ENCODE measurements around the gene PDCD6IP. TPM values are rescaled to one million over a fixed set of nuclear protein-coding genes. Genes with fewer than 3 reads are reported as not detected.
A peak's percentile ranks its signal among the peaks of the same experiment; 100 is the strongest.
"Not testable (repeated sequence)": the region's sequence is repeated elsewhere in the genome, so short reads cannot be mapped to it uniquely, and the experiment has no call there.

PDCD6IP gene
- total and polyA plus RNA-seq, 2 experiments from 2014 or later, result 197 to 214 TPM

GRCh38 chr3:33751336-33751735, 47.1 kb upstream of the PDCD6IP start:
- no peaks in the 10 kb centered on the region for H3K27me3 ChIP-seq (replicated peaks; ENCODE audit: insufficient read depth)
- H3K4me2 ChIP-seq (ENCODE audit: unreplicated experiment), result no peak overlapping the region
- in situ Hi-C loops (cut with MboI), result no loop called here
- no peak overlapping the region for H3K4me3 ChIP-seq
- peaks cover 1% of the 10 kb centered on the region for H3K9me3 ChIP-seq (ENCODE audit: low read depth)
- H3K9ac ChIP-seq, result no peak overlapping the region
- H3F3A ChIP-seq (ENCODE audit: insufficient read depth), result peaks cover 5% of the 10 kb centered on the region; the same call in 1 of the 2 replicates
- WGBS, 2 experiments (ENCODE audit: low coverage in 1 of 2, low lambda C conversion rate in 2 of 2, missing lambda C conversion rate in 2 of 2), result 80 to 88% methylated on average over 2 of the region's 2 CpGs
- H3K4me1 ChIP-seq (ENCODE audit: insufficient read depth), result peaks cover 8% of the 10 kb centered on the region; the same call in 1 of the 2 replicates
- H3K36me3 ChIP-seq (ENCODE audit: low read depth), result no peaks in the 10 kb centered on the region
- H3K27ac ChIP-seq, result no peak overlapping the region
- no peaks in the 10 kb centered on the region for H3K79me2 ChIP-seq (ENCODE audit: insufficient read depth)
- H4K20me1 ChIP-seq (ENCODE audit: insufficient read depth), result no peaks in the 10 kb centered on the region
- no peaks in the 10 kb centered on the region for H3K9me2 ChIP-seq (ENCODE audit: insufficient read depth)
- H2AFZ ChIP-seq, result no peak overlapping the region
- no peak for TF ChIP-seq EZH2 (IDR thresholded peaks at IDR 0.05; ENCODE audit: insufficient read depth, poor library complexity, severe bottlenecking)
- TF ChIP-seq EZH2phosphoT487 (IDR thresholded peaks at IDR 0.05; ENCODE audit: insufficient read depth, low read depth), result no peak
- DNase-seq, result no peak

- H3K4me2 ChIP-seq (ENCODE audit: unreplicated experiment); H3K9me2 ChIP-seq (ENCODE audit: insufficient read depth); H3K4me1 ChIP-seq (ENCODE audit: insufficient read depth); H3K9ac ChIP-seq; H3F3A ChIP-seq (ENCODE audit: insufficient read depth); H4K20me1 ChIP-seq (ENCODE audit: insufficient read depth); H3K9me3 ChIP-seq (ENCODE audit: low read depth); in situ Hi-C loops (cut with MboI); H2AFZ ChIP-seq; H3K27me3 ChIP-seq (replicated peaks; ENCODE audit: insufficient read depth); H3K36me3 ChIP-seq (ENCODE audit: low read depth); H3K4me3 ChIP-seq; H3K27ac ChIP-seq; H3K79me2 ChIP-seq (ENCODE audit: insufficient read depth); DNase-seq: not testable (repeated sequence)
- 66 to 73% methylated on average over 1 of the region's 1 CpG for WGBS, 2 experiments (ENCODE audit: low coverage in 1 of 2, low lambda C conversion rate in 2 of 2, missing lambda C conversion rate in 2 of 2)
Measured at GRCh38 chr3:33754391-33754790, 44.0 kb upstream of the PDCD6IP start.

GRCh38 chr3:33758281-33758680, 40.1 kb upstream of the PDCD6IP start:
- Histone ChIP-seq H2AFZ (no peak overlapping the region), H3K4me3 (no peak overlapping the region), H4K20me1 (ENCODE audit: insufficient read depth) (no peaks in the 10 kb centered on the region), H3F3A (ENCODE audit: insufficient read depth) (0 out of 2 replicates have a peak, but pooled peaks cover 4% of the 10 kb centered on the region), H3K9ac (no peak overlapping the region), H3K36me3 (ENCODE audit: low read depth) (no peaks in the 10 kb centered on the region), H3K79me2 (ENCODE audit: insufficient read depth) (no peaks in the 10 kb centered on the region), H3K9me3 (ENCODE audit: low read depth) (peaks cover 3% of the 10 kb centered on the region), H3K27ac (no peak overlapping the region), H3K4me2 (ENCODE audit: unreplicated experiment) (no peak overlapping the region), H3K27me3 (replicated peaks; ENCODE audit: insufficient read depth) (no peaks in the 10 kb centered on the region), H3K9me2 (ENCODE audit: insufficient read depth) (no peaks in the 10 kb centered on the region), H3K4me1 (ENCODE audit: insufficient read depth) (no peaks in the 10 kb centered on the region)
- TF ChIP-seq EZH2 (IDR thresholded peaks at IDR 0.05; ENCODE audit: insufficient read depth, poor library complexity, severe bottlenecking) (no peak), EZH2phosphoT487 (IDR thresholded peaks at IDR 0.05; ENCODE audit: insufficient read depth, low read depth) (no peak)
- DNase-seq, result no peak
- in situ Hi-C loops (cut with MboI), result no loop called here

GRCh38 chr3:33758864-33759263, 39.6 kb upstream of the PDCD6IP start:
- no peak for TF ChIP-seq EZH2phosphoT487 (IDR thresholded peaks at IDR 0.05; ENCODE audit: insufficient read depth, low read depth)
- TF ChIP-seq EZH2 (IDR thresholded peaks at IDR 0.05; ENCODE audit: insufficient read depth, poor library complexity, severe bottlenecking), result no peak
- Histone ChIP-seq H3K4me1 (ENCODE audit: insufficient read depth) (no peaks in the 10 kb centered on the region), H3K27ac (no peak overlapping the region), H3K9me3 (ENCODE audit: low read depth) (peaks cover 3% of the 10 kb centered on the region), H3K36me3 (ENCODE audit: low read depth) (no peaks in the 10 kb centered on the region), H3K27me3 (replicated peaks; ENCODE audit: insufficient read depth) (no peaks in the 10 kb centered on the region), H3K9me2 (ENCODE audit: insufficient read depth) (no peaks in the 10 kb centered on the region), H3K9ac (no peak overlapping the region), H4K20me1 (ENCODE audit: insufficient read depth) (no peaks in the 10 kb centered on the region), H2AFZ (no peak overlapping the region), H3F3A (ENCODE audit: insufficient read depth) (0 out of 2 replicates have a peak, but pooled peaks cover 4% of the 10 kb centered on the region), H3K4me2 (ENCODE audit: unreplicated experiment) (no peak overlapping the region), H3K4me3 (no peak overlapping the region), H3K79me2 (ENCODE audit: insufficient read depth) (no peaks in the 10 kb centered on the region)
- in situ Hi-C loops (cut with MboI), result no loop called here
- WGBS, 2 experiments (ENCODE audit: low coverage in 1 of 2, low lambda C conversion rate in 2 of 2, missing lambda C conversion rate in 2 of 2), result 11 to 19% methylated on average over 2 of the region's 2 CpGs
- DNase-seq, result peak; percentile 18

GRCh38 chr3:33768578-33769330, 29.7 kb upstream of the PDCD6IP start:
- H3K4me1 ChIP-seq (ENCODE audit: insufficient read depth), result no peaks in the 10 kb centered on the region
- H2AFZ ChIP-seq, result no peak overlapping the region
- no peaks in the 10 kb centered on the region for H4K20me1 ChIP-seq (ENCODE audit: insufficient read depth)
- no peaks in the 10 kb centered on the region for H3K27me3 ChIP-seq (replicated peaks; ENCODE audit: insufficient read depth)
- 69 to 71% methylated on average over 8 to 9 of the region's 9 CpGs for WGBS, 2 experiments (ENCODE audit: low coverage in 1 of 2, low lambda C conversion rate in 2 of 2, missing lambda C conversion rate in 2 of 2)
- no peak overlapping the region for H3K9ac ChIP-seq
- no peaks in the 10 kb centered on the region for H3K9me3 ChIP-seq (ENCODE audit: low read depth)
- no peak overlapping the region for H3K27ac ChIP-seq
- no peak overlapping the region for H3K4me2 ChIP-seq (ENCODE audit: unreplicated experiment)
- TF ChIP-seq EZH2phosphoT487 (IDR thresholded peaks at IDR 0.05; ENCODE audit: insufficient read depth, low read depth), result no peak
- TF ChIP-seq EZH2 (IDR thresholded peaks at IDR 0.05; ENCODE audit: insufficient read depth, poor library complexity, severe bottlenecking), result no peak
- H3K9me2 ChIP-seq (ENCODE audit: insufficient read depth), result no peaks in the 10 kb centered on the region
- H3F3A ChIP-seq (ENCODE audit: insufficient read depth), result no peaks in the 10 kb centered on the region
- H3K36me3 ChIP-seq (ENCODE audit: low read depth), result no peaks in the 10 kb centered on the region
- DNase-seq, result no peak
- H3K4me3 ChIP-seq, result no peak overlapping the region
- H3K79me2 ChIP-seq (ENCODE audit: insufficient read depth), result no peaks in the 10 kb centered on the region
- in situ Hi-C loops (cut with MboI), result no loop called here

All from GM23248 (cell line).